GM18502 (cell line): ENCODE data around the gene KRTAP15-1.

Experiments used
- ATAC-seq: cut with Tn5 transposase; IDR thresholded peaks from one replicate; pipeline ENCODE4 v1.9.1; 2021; ENCODE audit warnings: mild to moderate bottlenecking; ENCODE audit not compliant: unreplicated experiment, poor library complexity

Gene KRTAP15-1

DNA sequence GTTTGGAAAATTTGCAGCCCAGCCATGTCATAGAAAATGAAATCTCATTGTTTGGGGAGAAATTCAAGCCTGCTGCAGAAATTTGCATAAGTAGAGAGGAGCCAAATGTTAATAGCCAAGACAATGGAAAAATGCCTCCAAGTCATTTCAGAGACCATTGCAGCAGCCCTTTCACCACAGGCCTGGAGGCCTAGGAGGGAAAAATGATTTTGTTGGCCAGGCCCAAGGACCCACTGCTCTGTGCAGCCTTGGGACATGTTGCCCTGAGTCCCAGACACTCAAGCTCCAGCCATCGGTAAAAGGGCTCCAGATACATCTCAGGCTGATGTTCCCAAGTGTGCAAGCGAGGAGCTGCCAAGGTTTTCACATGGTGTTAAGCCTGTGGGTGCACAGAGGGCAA is 46.1 kb downstream of the KRTAP15-1 start:
- ATAC-seq, result no peak

- ATAC-seq, result no peak
Measured at GRCh38 chr21:30487336-30487735, 47.3 kb downstream of the KRTAP15-1 start, which contains the start of gene KRTAP19-2. KRTAP19-2 (minus strand) TSS chr21:30487436; CDS start chr21:30487348, 88 bp downstream.
